ENCODE data around the gene ADAM19.

Gene ADAM19

GRCh38 chr5:157451806-157452205, 123.8 kb downstream of the ADAM19 start:
- no peak overlapping the region for H3K27ac ChIP-seq (ENCODE audit: low read length)
- no peak for TF ChIP-seq CTCF (IDR thresholded peaks at IDR 0.05; ENCODE audit: borderline replicate concordance, extremely low read depth, low read length, poor library complexity, severe bottlenecking)
- no peaks in the 10 kb centered on the region for H3K79me2 ChIP-seq (ENCODE audit: insufficient read depth, low read length)
- no peaks in the 10 kb centered on the region for H3K27me3 ChIP-seq (ENCODE audit: insufficient read depth, low read length, poor library complexity)
- ATAC-seq (ENCODE audit: insufficient read depth, low read depth) (no peak), DNase-seq (no peak)
- no peaks in the 10 kb centered on the region for H3K9me3 ChIP-seq (ENCODE audit: insufficient read depth, low read length, severe bottlenecking)
- H3K4me1 ChIP-seq (ENCODE audit: insufficient read depth, low read length), result no peaks in the 10 kb centered on the region
- no peak overlapping the region for H3K4me2 ChIP-seq (ENCODE audit: insufficient read depth, low read length)
- no peaks in the 10 kb centered on the region for H4K20me1 ChIP-seq (ENCODE audit: insufficient read depth, low read length)
- H3K36me3 ChIP-seq (ENCODE audit: insufficient read depth, low read length), result no peaks in the 10 kb centered on the region
- no peak overlapping the region for H3K4me3 ChIP-seq (ENCODE audit: low read depth in 1 of 2, low read length in 2 of 2)
- no peak overlapping the region for H3K9ac ChIP-seq (ENCODE audit: low read depth, low read length)
- H2AFZ ChIP-seq (ENCODE audit: low read depth, low read length), result no peak overlapping the region

GRCh38 chr5:157450024-157450423, 125.6 kb downstream of the ADAM19 start:
- Histone ChIP-seq H3K4me1 (ENCODE audit: insufficient read depth, low read length) (no peaks in the 10 kb centered on the region), H3K9ac (ENCODE audit: low read depth, low read length) (no peak overlapping the region), H4K20me1 (ENCODE audit: insufficient read depth, low read length) (no peaks in the 10 kb centered on the region), H3K4me2 (ENCODE audit: insufficient read depth, low read length) (no peak overlapping the region), H3K36me3 (ENCODE audit: insufficient read depth, low read length) (no peaks in the 10 kb centered on the region), H3K27ac (ENCODE audit: low read length) (no peak overlapping the region), H3K9me3 (ENCODE audit: insufficient read depth, low read length, severe bottlenecking) (no peaks in the 10 kb centered on the region), H3K79me2 (ENCODE audit: insufficient read depth, low read length) (no peaks in the 10 kb centered on the region), H2AFZ (ENCODE audit: low read depth, low read length) (no peak overlapping the region), H3K4me3 (ENCODE audit: low read depth in 1 of 2, low read length in 2 of 2) (no peak overlapping the region), H3K27me3 (ENCODE audit: insufficient read depth, low read length, poor library complexity) (no peaks in the 10 kb centered on the region)
- DNase-seq (no peak), ATAC-seq (ENCODE audit: insufficient read depth, low read depth) (no peak)
- TF ChIP-seq EZH2 (IDR thresholded peaks at IDR 0.05; ENCODE audit: borderline replicate concordance, low read depth, low read length, severe bottlenecking) (no peak), CTCF (IDR thresholded peaks at IDR 0.05; ENCODE audit: borderline replicate concordance, extremely low read depth, low read length, poor library complexity, severe bottlenecking) (no peak)

GRCh38 chr5:157449011-157449723, 126.4 kb downstream of the ADAM19 start:
- Histone ChIP-seq H3K9ac (ENCODE audit: low read depth, low read length) (no peak overlapping the region), H3K27me3 (ENCODE audit: insufficient read depth, low read length, poor library complexity) (no peaks in the 10 kb centered on the region), H4K20me1 (ENCODE audit: insufficient read depth, low read length) (no peaks in the 10 kb centered on the region), H3K79me2 (ENCODE audit: insufficient read depth, low read length) (no peaks in the 10 kb centered on the region), H3K4me3 (ENCODE audit: low read depth in 1 of 2, low read length in 2 of 2) (no peak overlapping the region), H2AFZ (ENCODE audit: low read depth, low read length) (no peak overlapping the region), H3K4me2 (ENCODE audit: insufficient read depth, low read length) (no peak overlapping the region), H3K36me3 (ENCODE audit: insufficient read depth, low read length) (no peaks in the 10 kb centered on the region), H3K4me1 (ENCODE audit: insufficient read depth, low read length) (no peaks in the 10 kb centered on the region), H3K27ac (ENCODE audit: low read length) (no peak overlapping the region), H3K9me3 (ENCODE audit: insufficient read depth, low read length, severe bottlenecking) (no peaks in the 10 kb centered on the region)
- no peak for TF ChIP-seq EZH2 (IDR thresholded peaks at IDR 0.05; ENCODE audit: borderline replicate concordance, low read depth, low read length, severe bottlenecking)
- ATAC-seq (ENCODE audit: insufficient read depth, low read depth) (no peak), DNase-seq (no peak)

GRCh38 chr5:157447201-157447637, 128.4 kb downstream of the ADAM19 start:
- no peak overlapping the region for H3K4me2 ChIP-seq (ENCODE audit: insufficient read depth, low read length)
- no peak for DNase-seq
- no peaks in the 10 kb centered on the region for H4K20me1 ChIP-seq (ENCODE audit: insufficient read depth, low read length)
- H3K79me2 ChIP-seq (ENCODE audit: insufficient read depth, low read length), result no peaks in the 10 kb centered on the region
- H3K36me3 ChIP-seq (ENCODE audit: insufficient read depth, low read length), result no peaks in the 10 kb centered on the region
- no peak overlapping the region for H2AFZ ChIP-seq (ENCODE audit: low read depth, low read length)
- H3K4me3 ChIP-seq (ENCODE audit: low read depth in 1 of 2, low read length in 2 of 2), result no peak overlapping the region
- no peak for ATAC-seq (ENCODE audit: insufficient read depth, low read depth)
- H3K9me3 ChIP-seq (ENCODE audit: insufficient read depth, low read length, severe bottlenecking), result no peaks in the 10 kb centered on the region
- H3K27me3 ChIP-seq (ENCODE audit: insufficient read depth, low read length, poor library complexity), result no peaks in the 10 kb centered on the region
- no peak overlapping the region for H3K27ac ChIP-seq (ENCODE audit: low read length)
- H3K9ac ChIP-seq (ENCODE audit: low read depth, low read length), result no peak overlapping the region
- no peaks in the 10 kb centered on the region for H3K4me1 ChIP-seq (ENCODE audit: insufficient read depth, low read length)
- TF ChIP-seq EZH2 (IDR thresholded peaks at IDR 0.05; ENCODE audit: borderline replicate concordance, low read depth, low read length, severe bottlenecking) (no peak), CTCF (IDR thresholded peaks at IDR 0.05; ENCODE audit: borderline replicate concordance, extremely low read depth, low read length, poor library complexity, severe bottlenecking) (no peak)

All from DND-41 (cell line).